Measurements from ENCODE around the gene GLCCI1.

The GLCCI1 gene

DNA sequence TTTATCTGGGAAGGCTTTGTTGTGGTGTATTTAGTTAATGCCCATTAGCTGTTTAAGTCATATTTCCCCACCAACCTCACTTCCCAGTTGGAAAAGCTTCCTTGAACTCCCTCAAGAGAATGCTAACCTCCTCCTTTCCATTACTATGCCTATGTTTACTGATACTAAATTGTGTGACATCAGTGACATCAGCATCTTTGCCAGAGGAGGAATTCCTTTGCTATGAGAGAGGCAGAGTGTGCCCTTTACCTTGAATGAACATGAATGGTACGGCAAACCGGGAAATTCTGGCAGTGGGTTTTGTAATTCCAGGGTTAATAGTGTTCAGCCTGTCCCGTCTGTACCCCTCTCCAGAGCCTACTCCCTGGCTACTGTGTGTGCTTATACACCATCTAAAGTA, 22.1 kb upstream of the GLCCI1 start:
- no peak overlapping the region for H3K4me2 ChIP-seq (ENCODE audit: low read length)
- TF ChIP-seq CTCF (IDR thresholded peaks at IDR 0.05): no peak
- no peaks in the 10 kb centered on the region for H3K4me1 ChIP-seq
- no peak overlapping the region for H3K4me3 ChIP-seq (ENCODE audit: low read depth, low read length)
- H3K9ac ChIP-seq: no peak overlapping the region
- no peaks in the 10 kb centered on the region for H3K27me3 ChIP-seq (ENCODE audit: control insufficient read depth, insufficient read depth, low read length)
- H3K36me3 ChIP-seq (ENCODE audit: control insufficient read depth, insufficient read depth, low read length): no peaks in the 10 kb centered on the region
- no peaks in the 10 kb centered on the region for H3K79me2 ChIP-seq
- H3K9me3 ChIP-seq (ENCODE audit: control insufficient read depth, low read length): no peaks in the 10 kb centered on the region
- no peak overlapping the region for H3K27ac ChIP-seq
- no peak overlapping the region for H2AFZ ChIP-seq

- no peak overlapping the region for H3K4me3 ChIP-seq (ENCODE audit: low read depth, low read length)
- H3K4me2 ChIP-seq (ENCODE audit: low read length): no peak overlapping the region
- no peaks in the 10 kb centered on the region for H3K27me3 ChIP-seq (ENCODE audit: control insufficient read depth, insufficient read depth, low read length)
- H3K79me2 ChIP-seq: no peaks in the 10 kb centered on the region
- H3K4me1 ChIP-seq: no peaks in the 10 kb centered on the region
- H3K9ac ChIP-seq: no peak overlapping the region
- H3K36me3 ChIP-seq (ENCODE audit: control insufficient read depth, insufficient read depth, low read length): no peaks in the 10 kb centered on the region
- no peak overlapping the region for H3K27ac ChIP-seq
- no peak overlapping the region for H2AFZ ChIP-seq
- no peaks in the 10 kb centered on the region for H3K9me3 ChIP-seq (ENCODE audit: control insufficient read depth, low read length)
- no peak for TF ChIP-seq CTCF (IDR thresholded peaks at IDR 0.05)
These were observed 20.4 kb upstream of the GLCCI1 start for GRCh38 chr7:7948232-7948631.

GRCh38 chr7:7953806-7954205, 14.8 kb upstream of the GLCCI1 start:
- no peak overlapping the region for H3K9ac ChIP-seq
- H3K9me3 ChIP-seq (ENCODE audit: control insufficient read depth, low read length): no peaks in the 10 kb centered on the region
- no peak overlapping the region for H2AFZ ChIP-seq
- no peaks in the 10 kb centered on the region for H3K4me1 ChIP-seq
- H3K36me3 ChIP-seq (ENCODE audit: control insufficient read depth, insufficient read depth, low read length): no peaks in the 10 kb centered on the region
- no peaks in the 10 kb centered on the region for H3K79me2 ChIP-seq
- TF ChIP-seq CTCF (IDR thresholded peaks at IDR 0.05): no peak
- H3K27ac ChIP-seq: no peak overlapping the region
- H3K27me3 ChIP-seq (ENCODE audit: control insufficient read depth, insufficient read depth, low read length): no peaks in the 10 kb centered on the region
- no peak overlapping the region for H3K4me2 ChIP-seq (ENCODE audit: low read length)
- no peak overlapping the region for H3K4me3 ChIP-seq (ENCODE audit: low read depth, low read length)

DNA sequence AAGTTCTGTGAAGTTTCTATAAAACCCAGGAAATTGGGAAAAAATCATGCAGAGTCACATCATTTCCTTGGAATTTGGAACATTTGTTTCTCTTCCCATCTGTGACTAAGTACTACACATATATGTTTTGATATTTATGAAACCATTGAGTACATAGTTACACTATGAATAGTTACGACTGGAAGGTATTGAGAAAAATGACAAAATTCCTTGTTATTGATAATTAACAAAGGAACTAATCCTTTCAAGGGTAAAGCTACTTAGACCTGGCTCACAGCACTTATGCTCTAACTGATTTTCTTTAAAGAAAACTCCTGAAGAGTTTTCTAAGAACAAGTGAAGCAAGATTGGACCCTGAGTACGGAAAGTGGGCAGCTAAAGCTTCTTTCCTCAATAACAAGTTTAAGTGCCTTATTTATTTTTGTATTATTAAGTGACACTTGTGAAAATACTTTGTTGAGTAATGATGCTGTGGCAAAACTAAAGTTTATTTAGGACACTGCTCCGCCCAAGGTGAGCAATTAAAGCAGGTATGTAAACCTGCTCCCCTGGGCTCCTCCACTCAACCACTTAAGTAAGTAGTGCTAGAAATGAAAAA, 12.0 kb upstream of the GLCCI1 start:
- Histone ChIP-seq H3K79me2 (no peaks in the 10 kb centered on the region), H3K27ac (no peak overlapping the region), H3K4me3 (ENCODE audit: low read depth, low read length) (no peak overlapping the region), H3K9me3 (ENCODE audit: control insufficient read depth, low read length) (no peaks in the 10 kb centered on the region), H3K27me3 (ENCODE audit: control insufficient read depth, insufficient read depth, low read length) (no peaks in the 10 kb centered on the region), H3K9ac (no peak overlapping the region), H2AFZ (no peak overlapping the region), H3K4me2 (ENCODE audit: low read length) (no peak overlapping the region), H3K4me1 (no peaks in the 10 kb centered on the region), H3K36me3 (ENCODE audit: control insufficient read depth, insufficient read depth, low read length) (no peaks in the 10 kb centered on the region)
- TF ChIP-seq CTCF (IDR thresholded peaks at IDR 0.05): no peak

- Histone ChIP-seq H3K79me2 (no peaks in the 10 kb centered on the region), H3K4me1 (no peaks in the 10 kb centered on the region), H3K4me2 (ENCODE audit: low read length) (no peak overlapping the region), H3K9ac (no peak overlapping the region), H3K4me3 (ENCODE audit: low read depth, low read length) (no peak overlapping the region), H3K27ac (no peak overlapping the region), H3K27me3 (ENCODE audit: control insufficient read depth, insufficient read depth, low read length) (no peaks in the 10 kb centered on the region), H3K9me3 (ENCODE audit: control insufficient read depth, low read length) (no peaks in the 10 kb centered on the region), H2AFZ (no peak overlapping the region), H3K36me3 (ENCODE audit: control insufficient read depth, insufficient read depth, low read length) (no peaks in the 10 kb centered on the region)
- TF ChIP-seq CTCF (IDR thresholded peaks at IDR 0.05): no peak
These were observed 11.1 kb upstream of the GLCCI1 start for GRCh38 chr7:7957513-7957912.
